OCI-M2 (cell line): ENCODE measurements around the gene ALG8.

ENCODE experiments used
- DNase-seq: peaks from one replicate; lab custom pipeline; 2025; ENCODE audit not compliant: unreplicated experiment; lab: John Stamatoyannopoulos, UW

The ALG8 gene

DNA sequence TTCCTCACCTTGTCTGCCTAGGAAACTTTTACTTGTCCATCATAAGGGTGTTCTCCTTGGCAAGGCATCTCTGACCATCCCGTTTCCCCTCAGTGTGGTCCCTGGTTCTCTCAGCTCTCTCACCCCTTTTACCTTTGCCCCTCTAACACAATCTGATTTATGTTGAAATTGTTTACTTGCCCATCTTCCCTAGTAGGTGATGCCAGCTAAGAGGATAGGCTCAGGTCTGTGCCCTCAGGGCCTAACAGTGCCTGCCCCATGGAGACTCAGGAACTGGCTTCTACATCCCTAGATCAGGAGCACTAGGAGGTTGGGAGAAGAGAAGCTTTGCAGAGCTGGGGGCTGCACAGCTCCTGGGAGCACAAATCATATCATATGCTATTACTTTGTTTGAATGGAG lies 21.1 kb upstream of the ALG8 start:
- DNase-seq: no peak

DNA sequence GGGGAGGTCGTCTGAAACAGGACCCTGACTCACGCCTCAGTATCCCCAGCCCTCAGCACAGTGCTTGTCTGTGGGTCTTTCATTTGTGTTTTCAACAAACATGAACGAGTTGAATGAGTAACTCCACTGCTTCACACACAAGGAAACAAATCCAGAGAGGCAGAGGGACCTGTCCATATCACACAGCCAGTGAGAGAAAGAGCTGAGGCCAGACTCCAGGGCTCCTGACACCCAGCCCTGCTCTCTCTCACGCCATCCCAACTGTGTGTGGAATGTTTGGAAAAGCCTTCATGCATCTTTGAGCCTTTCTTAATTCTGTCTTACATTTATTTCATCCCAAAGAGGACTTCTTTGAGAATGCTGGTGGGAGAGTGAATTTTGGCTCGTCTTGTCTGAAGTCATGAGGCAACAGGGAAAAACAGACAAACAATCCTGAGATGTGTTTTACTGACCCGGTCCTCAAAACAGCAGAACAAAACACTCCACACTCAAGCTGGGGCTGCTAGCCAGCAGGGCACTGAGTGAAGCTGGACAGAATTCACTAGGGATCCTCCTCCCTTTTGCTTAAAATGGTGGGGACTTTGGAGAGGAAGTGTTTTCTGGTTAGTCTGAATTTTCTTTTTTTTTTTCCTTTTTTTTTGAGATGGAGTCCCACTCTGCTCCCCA lies 19.7 kb upstream of the ALG8 start:
- no peak for DNase-seq

- no peak for DNase-seq
These were observed 16.9 kb upstream of the ALG8 start for GRCh38 chr11:78156127-78156844.

- no peak for DNase-seq
These were observed 12.4 kb upstream of the ALG8 start for GRCh38 chr11:78151804-78152203.

GRCh38 chr11:78150754-78151153 lies 11.3 kb upstream of the ALG8 start:
- no peak for DNase-seq

DNA sequence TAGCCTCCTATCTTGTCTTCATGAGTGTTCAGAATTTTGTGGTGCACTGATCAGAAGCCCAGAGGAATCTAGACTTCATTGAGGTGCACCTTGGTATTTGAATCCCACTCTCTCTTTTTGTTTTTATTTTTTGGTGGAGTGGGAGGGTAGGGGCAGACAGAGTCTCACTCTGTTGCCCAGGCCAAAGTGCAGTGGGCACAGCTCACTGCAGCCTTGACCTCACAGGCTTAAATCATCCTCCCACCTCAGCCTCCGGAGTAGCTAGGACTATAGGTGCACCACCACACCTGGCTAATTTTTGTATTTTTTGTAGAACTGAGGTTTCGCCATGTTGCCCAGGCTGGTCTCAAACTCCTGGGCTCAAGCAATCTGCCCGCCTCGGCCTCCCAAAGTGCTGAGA lies 10.9 kb upstream of the ALG8 start:
- DNase-seq: no peak

GRCh38 chr11:78149646-78150045 lies 10.2 kb upstream of the ALG8 start:
- no peak for DNase-seq

- DNase-seq: no peak
These were observed 8.4 kb upstream of the ALG8 start for GRCh38 chr11:78147807-78148206.

- DNase-seq: no peak
These were observed 6.1 kb upstream of the ALG8 start for GRCh38 chr11:78145511-78146025.

DNA sequence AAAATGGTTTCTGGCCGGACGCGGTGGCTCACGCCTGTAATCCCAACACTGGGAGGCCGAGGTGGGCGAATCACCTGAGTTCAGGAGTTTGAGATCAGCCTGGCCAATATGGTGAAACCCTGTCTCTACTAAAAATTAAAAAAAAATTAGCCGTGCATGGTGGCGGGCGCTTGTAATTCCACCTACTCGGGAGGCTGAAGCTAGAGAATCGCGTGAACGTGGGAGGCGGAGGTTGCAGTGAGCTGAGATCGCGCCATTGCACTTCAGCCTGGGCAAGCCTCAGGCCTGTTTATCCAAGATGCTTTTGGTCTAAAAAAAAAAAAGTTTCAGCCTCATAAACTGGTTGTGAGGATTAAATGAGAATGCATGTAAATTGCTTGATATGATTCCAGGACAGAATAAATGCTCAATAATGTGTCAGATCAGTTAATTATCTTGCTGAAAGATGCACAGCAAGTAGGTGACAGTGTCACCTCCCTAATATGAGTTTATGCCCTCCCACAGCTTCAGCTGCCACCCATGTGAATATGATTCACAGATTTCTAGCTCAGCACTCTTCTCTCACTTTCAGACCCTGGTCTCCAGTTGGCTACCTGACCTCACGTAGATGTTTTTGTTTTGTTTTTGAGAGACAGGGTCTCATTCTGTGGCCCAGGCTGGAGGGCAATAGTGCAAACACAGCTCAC lies 1.1 kb upstream of the ALG8 start:
- no peak for DNase-seq

DNA sequence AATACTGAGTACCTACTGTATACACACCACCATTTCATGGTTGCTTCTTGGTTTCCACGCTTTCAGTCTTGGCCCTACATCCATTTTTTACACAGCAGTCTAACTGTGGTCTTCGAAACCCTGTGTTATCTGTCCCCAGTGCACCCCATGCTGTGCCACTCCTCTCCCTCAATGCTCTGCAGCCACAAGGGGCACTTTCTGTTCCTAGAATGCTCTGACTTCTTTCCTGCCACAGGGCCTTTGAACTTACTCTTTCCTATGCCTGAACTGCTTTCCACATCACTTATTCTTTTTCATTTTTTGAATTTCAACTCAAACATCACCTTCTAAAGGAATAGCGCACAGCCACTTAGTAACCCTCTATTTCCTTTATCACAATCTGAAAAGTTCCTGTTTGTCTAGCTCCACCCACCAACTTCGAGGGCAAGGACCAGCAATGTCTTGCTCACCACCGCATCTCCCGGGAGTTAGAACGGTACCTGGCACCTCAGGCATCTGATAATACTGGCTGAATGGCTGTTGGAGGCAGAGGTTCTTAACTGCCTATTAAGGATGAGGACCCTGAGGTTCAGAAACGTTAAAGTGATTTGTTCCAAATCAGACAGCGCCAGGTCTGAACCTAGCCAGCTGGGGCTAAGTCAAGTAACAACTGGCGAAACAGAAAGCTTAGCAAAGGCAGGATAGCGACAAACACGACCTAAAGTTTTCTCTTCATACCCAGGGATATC lies 568 bp downstream of the ALG8 start:
- no peak for DNase-seq

DNA sequence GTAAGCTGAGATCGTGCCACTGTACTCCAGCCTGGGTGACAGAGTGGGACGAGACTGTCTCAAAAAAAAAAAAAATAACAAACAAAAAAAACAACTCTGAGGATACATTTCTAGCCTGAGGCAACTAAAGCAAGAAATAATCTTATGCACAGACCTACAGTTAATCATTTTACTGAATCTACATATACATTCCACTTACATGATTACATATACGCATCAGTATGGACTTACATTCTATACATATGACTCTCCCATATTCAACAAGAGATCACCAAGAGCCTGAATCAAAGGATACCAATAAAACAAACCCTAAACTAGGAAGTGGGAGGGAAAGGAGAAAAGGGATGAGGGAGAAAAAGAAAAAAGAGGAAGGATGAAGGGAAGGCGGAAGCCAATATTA lies 1.1 kb downstream of the ALG8 start:
- no peak for DNase-seq

DNA sequence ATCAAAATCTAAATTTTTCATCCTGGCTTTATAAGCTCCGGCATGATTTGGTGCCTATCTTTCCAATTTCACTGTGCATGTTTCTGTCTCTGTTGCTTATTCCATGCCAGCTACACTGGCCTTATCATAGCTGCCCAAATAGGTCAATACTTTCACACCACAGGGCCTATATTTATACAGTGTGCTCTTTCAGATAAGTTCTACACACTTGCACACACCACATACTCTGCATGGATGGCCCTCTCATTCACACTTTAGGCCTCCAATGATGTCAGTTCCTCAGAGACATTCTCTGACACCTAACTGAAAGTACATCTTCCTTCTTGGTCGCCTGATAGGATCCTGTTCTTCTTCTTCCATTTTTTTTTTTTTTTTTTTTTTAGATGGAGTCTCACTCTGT lies 7.0 kb downstream of the ALG8 start:
- no peak for DNase-seq

- no peak for DNase-seq
These were observed 7.5 kb downstream of the ALG8 start for GRCh38 chr11:78131956-78132355.

DNA sequence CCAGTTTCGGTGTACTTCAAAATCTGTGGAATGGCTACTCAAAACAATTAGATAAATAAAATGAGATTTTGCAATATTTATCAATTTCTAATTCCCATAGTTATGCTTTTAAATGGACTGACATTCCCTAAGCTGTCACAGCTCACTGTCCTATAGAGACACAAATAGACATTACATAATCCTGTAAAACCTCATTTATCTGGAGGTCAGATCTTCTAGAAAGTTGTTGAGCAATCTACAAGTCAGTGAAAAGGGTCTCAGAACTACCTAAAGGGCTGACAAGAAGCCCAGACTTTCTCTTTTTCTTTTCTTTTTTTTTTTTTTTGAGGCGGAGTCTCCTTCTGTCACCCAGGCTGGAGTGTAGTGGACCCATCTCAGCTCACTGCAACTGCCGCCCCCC lies 12.0 kb downstream of the ALG8 start:
- no peak for DNase-seq

DNA sequence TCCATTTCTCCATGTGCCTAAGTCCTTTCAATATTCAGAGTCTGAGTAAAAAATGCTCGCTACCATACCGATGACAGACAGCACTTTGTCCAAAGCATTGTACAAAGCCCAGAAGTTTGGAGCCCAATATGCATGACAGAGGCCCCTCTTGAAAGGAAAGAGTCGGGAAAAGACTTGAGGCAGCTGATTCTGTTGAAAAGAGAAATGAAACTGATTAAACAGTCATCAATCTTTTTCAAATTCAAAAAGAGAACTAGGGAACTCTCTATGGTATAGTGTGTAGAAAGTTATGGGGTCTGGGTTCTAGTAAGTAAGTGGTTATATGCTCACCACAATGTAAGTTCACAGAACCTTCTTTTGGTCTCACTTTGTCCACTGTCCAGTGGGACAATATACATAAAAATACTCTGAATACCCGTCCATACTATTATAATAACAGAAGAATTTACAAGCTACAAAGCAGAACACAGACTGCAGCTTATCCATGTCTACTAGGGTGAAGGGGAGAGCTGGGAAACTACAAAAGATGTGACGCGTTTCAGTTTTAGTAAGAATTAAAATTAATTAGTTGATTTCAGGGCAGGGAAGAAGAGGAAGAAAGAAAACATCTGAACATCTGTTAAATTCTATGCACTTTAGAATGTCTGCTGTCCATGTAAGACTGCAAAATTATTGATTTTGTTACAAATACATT lies 26.7 kb downstream of the ALG8 start:
- no peak for DNase-seq

DNA sequence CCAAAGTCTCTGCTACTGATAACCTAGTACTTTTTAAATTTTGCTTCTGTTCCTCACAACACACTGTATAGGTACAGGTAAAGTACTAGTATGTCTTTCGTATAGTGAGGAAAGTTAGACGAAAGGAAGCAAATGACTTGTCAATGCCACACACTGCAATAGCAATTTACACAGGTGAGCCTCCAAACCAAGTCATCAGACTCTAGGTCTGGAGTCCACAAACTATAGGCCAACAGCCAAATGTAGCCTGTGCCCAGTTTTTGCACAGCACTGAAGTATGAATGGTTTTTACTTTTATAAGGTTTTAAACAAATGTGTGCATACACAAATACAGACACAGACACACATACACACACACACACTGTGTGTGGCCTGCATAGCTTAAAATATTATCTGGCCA lies 28.1 kb downstream of the ALG8 start:
- DNase-seq: no peak

GRCh38 chr11:78110830-78111229 lies 28.6 kb downstream of the ALG8 start:
- no peak for DNase-seq

- DNase-seq: no peak
These were observed 29.1 kb downstream of the ALG8 start for GRCh38 chr11:78110351-78110750.

- DNase-seq: no peak
These were observed 30.1 kb downstream of the ALG8 start for GRCh38 chr11:78109081-78110015.
